Heart right ventricle (tissue), 16 donors: ENCODE results near the gene S100B. TPM values are rescaled to one million over a fixed set of nuclear protein-coding genes. Genes with fewer than 3 reads are reported as not detected.

Experiments
- ATAC-seq, 8 donors: fragments of 200-7000 bp; cut with Tn5 transposase; one replicate each; pipeline ENCODE4 v1.9.1; 2020; ENCODE audit warnings: mild to moderate bottlenecking in 8 of 8, moderate library complexity in 8 of 8, moderate number of reproducible peaks in 1 of 8
- DNase-seq, 2 donors: peaks; one replicate each; pipeline ENCODE4 v3.0.0-alpha.2; 2020
- H3K27ac ChIP-seq, 10 donors: fragments of 200-600 bp; sonication (generic) in 2 of 10; one replicate each; pipeline versions ENCODE4 v1.5.0 to v1.8.0; 2020 to 2022; ENCODE audit warnings: mild to moderate bottlenecking in 3 of 10
- H3K27me3 ChIP-seq, 7 donors: fragments of 200-600 bp; one replicate each; pipeline ENCODE4 v1.8.0; 2021 to 2022; ENCODE audit warnings: mild to moderate bottlenecking in 2 of 7
- H3K36me3 ChIP-seq, 9 donors: fragments of 200-600 bp; sonication (generic) in 1 of 9; one replicate each; pipeline versions ENCODE4 v1.5.0 to v1.8.0; 2020 to 2022; ENCODE audit warnings: mild to moderate bottlenecking in 2 of 9
- H3K4me1 ChIP-seq, 9 donors: fragments of 200-600 bp; sonication (generic) in 1 of 9; one replicate each; pipeline versions ENCODE4 v1.5.0 to v1.8.0; 2020 to 2022; ENCODE audit warnings: mild to moderate bottlenecking in 4 of 9
- H3K4me3 ChIP-seq, 10 donors: fragments of 200-600 bp; sonication (generic) in 2 of 10; one replicate each; pipeline versions ENCODE4 v1.5.0 to v1.8.0; 2020 to 2022; ENCODE audit warnings: mild to moderate bottlenecking in 7 of 10, moderate library complexity in 2 of 10
- H3K9me3 ChIP-seq, 11 donors: fragments of 200-600 bp in 10 of 11; sonication (generic) in 2 of 11; one replicate each; pipeline versions ENCODE4 v1.5.0 to v1.8.0; 2013 to 2022; ENCODE audit warnings: mild to moderate bottlenecking in 2 of 11, control low read depth in 1 of 11, moderate library complexity in 1 of 11
- CTCF ChIP-seq, 9 donors: fragments of 200-600 bp; sonication (generic) in 2 of 9; IDR thresholded peaks; one replicate each; pipeline versions ENCODE4 v1.5.0 to v1.8.0; 2021 to 2022; ENCODE audit warnings: antibody characterized with exemption in 9 of 9, mild to moderate bottlenecking in 5 of 9, moderate library complexity in 1 of 9
- WGBS, 2 donors: extraction: QIAGEN DNeasy Blood & Tissue Kit; methylation state at CpG; one replicate each; pipeline ENCODE4 v1.1.7; 2013; ENCODE audit warnings: inconsistent platforms in 1 of 2; 5-methylcytosine and 5-hydroxymethylcytosine counted together
- intact Hi-C, 10 donors: fragments of 100-400 bp; cut with DNase I; formaldehyde crosslinking; loops; one replicate each; pipeline versions ENCODE4 v1.11.1 to v1.14.2; 2022
- polyA plus RNA-seq, 2 donors: library from polyadenylated mRNA; stranded (reverse); fragments of 200-250 nt; gene quantifications; one replicate each; pipeline ENCODE4 v1.2.3, GENCODE V29; 2013
- total RNA-seq, 10 donors: library from RNA; stranded (reverse); fragmentation: NEBNext Ultra II Directional in 3 of 10; extraction: Animal tissue kit (Norgen Biotek cat#: 25700) in 3 of 10; gene quantifications; one replicate each; pipeline versions ENCODE4 v1.2.1 to v1.2.4, GENCODE V29; 2021 to 2023
- donor health status: Arrhythmogenic right ventricular cardiomyopathy.
- donor health status: ischemic (EF 13 %, LVEDD 7.1; RV severe dilation, severe dysfunction).
- donor health status: healthy with polysubstance abuse.
- donor health status: DM: no; HTN: yes; CAD: no.
- donor health status: DM: no; HTN: no; CAD: no.
- donor health status: ischemic (EF 25% LVEDD 6.9; RV normal size, moderate dysfunction).
- donor health status: ischemic (EF 25% LVEDD 5.7; RV mildly dilated, moderate dysfunction).
- donor health status: healthy.
- donor health status: DM: yes; HTN: yes; CAD: no.
- donor health status: Ischemic cardiomyopathy.
- donor health status: ischemic (EF 35%, LVEDD 5.7; RV mildly dilated, moderate dysfunction).
- donor health status: nonischemic (EF 11% LVEDD 7.7; RV severe dilation, severe dysfunction).
- donor health status: DM: yes; HTN: yes; CAD: no.
- donor health status: PGD.
- donor health status: ischemic (EF 29% LVEDD 5.4; RV normal size, mild dysfunction).
- donor health status: nonischemic (EF 23%, LVEDD 6.1; RV moderate dilation, normal function).

The S100B gene
- total and polyA plus RNA-seq, 12 donors = 0.53 to 11.7 (median 3.6) TPM; not detected in 1

GRCh38 chr21:46641656-46642055 lies 36.8 kb upstream of the S100B start:
- ATAC-seq = peak in 6 of 8 donors; percentile 42 to 81 (median 76)
- H3K4me1 ChIP-seq = peaks cover 0 to 50% (median 36%) of the 10 kb centered on the region in 9 donors
- intact Hi-C loops = no loop called here

GRCh38 chr21:46639489-46640386 lies 34.9 kb upstream of the S100B start:
- peak in 7 of 9 donors; percentile 37 to 60 (median 42) for TF ChIP-seq CTCF (IDR thresholded peaks at IDR 0.05)
- no peaks in the 10 kb centered on the region for H3K9me3 ChIP-seq
- H3K27me3 ChIP-seq = no peaks in the 10 kb centered on the region
- no peak for ATAC-seq
- DNase-seq = no peak
- intact Hi-C loops = no loop called here
- H3K36me3 ChIP-seq = peaks cover 0 to 58% (median 17%) of the 10 kb centered on the region in 9 donors
- 85% methylated on average over 8 of the region's 8 CpGs for WGBS, 2 donors
- H3K4me1 ChIP-seq = peaks cover 0 to 58% (median 46%) of the 10 kb centered on the region in 9 donors
- no peak overlapping the region for H3K4me3 ChIP-seq
- H3K27ac ChIP-seq = peak overlapping the region in 1 of 10 donors; percentile 57

More at GRCh38 chr21:46641656-46642055, 36.8 kb upstream of the S100B start:
- no peak for TF ChIP-seq CTCF (IDR thresholded peaks at IDR 0.05)
- Histone ChIP-seq H3K27ac (no peak overlapping the region), H3K4me3 (no peak overlapping the region), H3K36me3 (peaks cover 0 to 77% (median 32%) of the 10 kb centered on the region in 9 donors), H3K9me3 (no peaks in the 10 kb centered on the region), H3K27me3 (no peaks in the 10 kb centered on the region)
- DNase-seq = no peak
- 78 to 90% methylated on average over 8 of the region's 8 CpGs for WGBS, 2 donors

- Histone ChIP-seq H3K4me3 (peak overlapping the region in 6 of 10 donors; percentile 0 to 26 (median 8)), H3K4me1 (peaks cover 0 to 59% (median 52%) of the 10 kb centered on the region in 9 donors), H3K9me3 (no peaks in the 10 kb centered on the region), H3K27ac (peak overlapping the region in 4 of 10 donors; percentile 5 to 57 (median 20)), H3K36me3 (peaks cover 0 to 42% (median 4%) of the 10 kb centered on the region in 9 donors), H3K27me3 (no peaks in the 10 kb centered on the region)
- 35 to 36% methylated on average over 3 of the region's 3 CpGs for WGBS, 2 donors
- TF ChIP-seq CTCF (IDR thresholded peaks at IDR 0.05) = no peak
- DNase-seq (no peak), ATAC-seq (no peak)
- intact Hi-C loops = no loop called here
These were observed 33.3 kb upstream of the S100B start for GRCh38 chr21:46637952-46638746.
